Fibroblast of villous mesenchyme (primary cell): ENCODE data around the gene THEMIS. TPM values are rescaled to one million over a fixed set of nuclear protein-coding genes. Genes with fewer than 3 reads are reported as not detected.

ENCODE experiments used
- DNase-seq: peaks from one replicate; pipeline ENCODE4 v3.0.0-alpha.2; 2010; ENCODE audit warnings: low read depth
- H3K4me3 ChIP-seq: 2 replicates; pipeline ENCODE4 v1.5.1; 2011; ENCODE audit warnings: low read depth, mild to moderate bottlenecking, low read length
- CTCF ChIP-seq: IDR thresholded peaks from 2 replicates; pipeline ENCODE4 v1.5.1; 2012; ENCODE audit warnings: low read depth, mild to moderate bottlenecking, low read length; ENCODE audit not compliant: insufficient read depth
- total RNA-seq: library from RNA; depleted of rRNA; stranded (reverse); fragments of >200 nt; gene quantifications from 2 replicates; pipeline ENCODE4 v1.2.3, GENCODE V29; 2012

Gene THEMIS
- total RNA-seq, 1 donor = under 0.01 TPM

GRCh38 chr6:127866766-127867165 lies 34.1 kb downstream of the THEMIS start:
- TF ChIP-seq CTCF = no peak
- no peak for DNase-seq
- H3K4me3 ChIP-seq = no peak overlapping the region

GRCh38 chr6:127865108-127865507 lies 35.8 kb downstream of the THEMIS start:
- TF ChIP-seq CTCF = no peak
- no peak for DNase-seq
- H3K4me3 ChIP-seq = no peak overlapping the region

GRCh38 chr6:127864701-127865100 lies 36.2 kb downstream of the THEMIS start:
- no peak for TF ChIP-seq CTCF
- no peak overlapping the region for H3K4me3 ChIP-seq
- no peak for DNase-seq

GRCh38 chr6:127860723-127861122 lies 40.1 kb downstream of the THEMIS start:
- TF ChIP-seq CTCF = no peak
- DNase-seq = no peak
- H3K4me3 ChIP-seq = no peak overlapping the region

- H3K4me3 ChIP-seq = no peak overlapping the region
- DNase-seq = no peak
- TF ChIP-seq CTCF = no peak
These were observed 40.9 kb downstream of the THEMIS start for GRCh38 chr6:127859956-127860355.

- no peak for DNase-seq
- no peak for TF ChIP-seq CTCF
- H3K4me3 ChIP-seq = no peak overlapping the region
These were observed 42.0 kb downstream of the THEMIS start for GRCh38 chr6:127858727-127859391.
